CD14-positive monocyte (primary cell): ENCODE data around the gene GRID1. TPM values are rescaled to one million over a fixed set of nuclear protein-coding genes. Genes with fewer than 3 reads are reported as not detected.

Experiments used
- DNase-seq, 3 donors: peaks; one replicate each; pipeline ENCODE4 v3.0.0-alpha.2; 2011 to 2022
- H2AFZ ChIP-seq: 2 replicates; pipeline ENCODE4 v1.6.0; 2012; ENCODE audit warnings: mild to moderate bottlenecking, low read depth, low read length, inconsistent platforms; ENCODE audit not compliant: insufficient read depth, poor library complexity, severe bottlenecking
- H3K27ac ChIP-seq, 2 donors: 1 replicate in 1 of 2; 2 replicates in 1 of 2; pipeline ENCODE4 v1.5.1; 2012 to 2013; ENCODE audit warnings: low read length in 2 of 2, control low read depth in 1 of 2, inconsistent platforms in 1 of 2, low read depth in 1 of 2, mild to moderate bottlenecking in 1 of 2
- H3K27me3 ChIP-seq, 2 donors: one replicate each; pipeline versions ENCODE4 v1.6.0 to v1.6.1; 2011 to 2013; ENCODE audit warnings: low read length in 2 of 2; ENCODE audit not compliant: control insufficient read depth in 2 of 2, insufficient read depth in 2 of 2
- H3K36me3 ChIP-seq, 2 donors: replicated peaks in 1 of 2; 1 replicate in 1 of 2; 2 replicates in 1 of 2; pipeline versions ENCODE4 v1.5.1 to v1.6.1; 2012 to 2013; ENCODE audit warnings: low read length in 2 of 2, control low read depth in 1 of 2, inconsistent platforms in 1 of 2, mild to moderate bottlenecking in 1 of 2; ENCODE audit not compliant: insufficient read depth in 2 of 2, control insufficient read depth in 1 of 2
- H3K4me1 ChIP-seq, 2 donors: 1 replicate in 1 of 2; 2 replicates in 1 of 2; pipeline versions ENCODE4 v1.5.1 to v1.6.1; 2012 to 2013; ENCODE audit warnings: low read length in 2 of 2, control low read depth in 1 of 2, inconsistent platforms in 1 of 2, mild to moderate bottlenecking in 1 of 2, moderate library complexity in 1 of 2; ENCODE audit not compliant: insufficient read depth in 2 of 2, control insufficient read depth in 1 of 2
- H3K4me2 ChIP-seq: replicated peaks from 2 replicates; pipeline ENCODE3; 2012; ENCODE audit warnings: low read length, moderate library complexity, mild to moderate bottlenecking; ENCODE audit not compliant: poor library complexity, severe bottlenecking; ENCODE audit errors: extremely low read depth
- H3K4me3 ChIP-seq, 3 experiments: fragments of 200-600 bp in 1 of 3; sonication (generic) in 1 of 3; replicated peaks in 1 of 3; 1 replicate in 2 of 3; 2 replicates in 1 of 3; pipeline ENCODE4 v1.5.1; 2011 to 2013; ENCODE audit warnings: low read length in 3 of 3, mild to moderate bottlenecking in 3 of 3, control low read depth in 2 of 3, low read depth in 2 of 3, inconsistent platforms in 1 of 3, moderate library complexity in 1 of 3
- H3K79me2 ChIP-seq: 2 replicates; pipeline ENCODE4 v1.6.0; 2012; ENCODE audit warnings: mild to moderate bottlenecking, control low read depth, inconsistent platforms, low read length, moderate library complexity; ENCODE audit not compliant: insufficient read depth
- H3K9ac ChIP-seq: 2 replicates; pipeline ENCODE4 v1.6.0; 2017; ENCODE audit warnings: low read length, mild to moderate bottlenecking; ENCODE audit not compliant: insufficient read depth, poor library complexity, severe bottlenecking
- H3K9me3 ChIP-seq, 2 donors: replicated peaks in 1 of 2; 1 replicate in 1 of 2; 2 replicates in 1 of 2; pipeline versions ENCODE4 v1.5.1 to v1.6.1; 2012 to 2013; ENCODE audit warnings: low read length in 2 of 2, control low read depth in 1 of 2; ENCODE audit not compliant: control insufficient read depth in 1 of 2, insufficient read depth in 1 of 2
- H4K20me1 ChIP-seq: 2 replicates; pipeline ENCODE4 v1.6.0; 2012; ENCODE audit warnings: mild to moderate bottlenecking, low read length, control low read depth, moderate library complexity; ENCODE audit not compliant: insufficient read depth
- H3K27ac Mint-ChIP-seq, 7 donors: one replicate each; pipeline ENCODE4 v1.8.0; 2020; ENCODE audit warnings: mild to moderate bottlenecking in 7 of 7, mixed read lengths in 7 of 7, moderate library complexity in 6 of 7, inconsistent platforms in 2 of 7
- H3K27me3 Mint-ChIP-seq, 3 donors: one replicate each; pipeline ENCODE4 v1.8.0; 2021 to 2022; ENCODE audit warnings: low read depth in 3 of 3, mild to moderate bottlenecking in 3 of 3, mixed read lengths in 3 of 3, moderate library complexity in 3 of 3, inconsistent platforms in 1 of 3
- H3K36me3 Mint-ChIP-seq, 2 donors: one replicate each; pipeline ENCODE4 v1.8.0; 2020; ENCODE audit warnings: mixed read lengths in 2 of 2, inconsistent platforms in 1 of 2, mild to moderate bottlenecking in 1 of 2
- H3K4me1 Mint-ChIP-seq: one replicate; pipeline ENCODE4 v1.8.0; 2020; ENCODE audit warnings: mild to moderate bottlenecking, mixed read lengths
- H3K4me3 Mint-ChIP-seq, 2 donors: one replicate each; pipeline ENCODE4 v1.8.0; 2020; ENCODE audit warnings: mild to moderate bottlenecking in 2 of 2, mixed read lengths in 2 of 2, moderate library complexity in 1 of 2
- H3K9me3 Mint-ChIP-seq, 7 donors: one replicate each; pipeline ENCODE4 v1.8.0; 2020 to 2022; ENCODE audit warnings: mixed read lengths in 7 of 7, mild to moderate bottlenecking in 6 of 7, moderate library complexity in 6 of 7, inconsistent platforms in 2 of 7
- CTCF ChIP-seq: fragments of 200-600 bp; IDR thresholded peaks from one replicate; pipeline ENCODE4 v1.8.0; 2022; ENCODE audit warnings: antibody characterized with exemption, mild to moderate bottlenecking
- WGBS: methylation state at CpG from one replicate; pipeline ENCODE4 v1.1.5; 2013; ENCODE audit warnings: missing lambda C conversion rate; ENCODE audit not compliant: insufficient coverage; 5-methylcytosine and 5-hydroxymethylcytosine counted together
- intact Hi-C, 2 donors: fragments of 100-400 bp; cut with micrococcal nuclease; formaldehyde crosslinking; loops; one replicate each; pipeline versions ENCODE4 v1.15.0 to v1.15.1; 2023
- polyA plus RNA-seq, 3 donors: library from polyadenylated mRNA; depleted of rRNA in 1 of 3; unstranded in 2 of 3; stranded (reverse) in 1 of 3; fragments of 300-500 nt in 2 of 3; fragments of >200 nt in 1 of 3; fragmentation: Illumina TruSeq in 2 of 3; gene quantifications; 1 replicate in 2 of 3; 2 replicates in 1 of 3; pipeline ENCODE4 v1.2.3, GENCODE V29; 2012 to 2021

The GRID1 gene
- polyA plus RNA-seq, 3 donors: not detected

GRCh38 chr10:85719408-85719807 lies 647.2 kb downstream of the GRID1 start:
- Mint-ChIP-seq H3K27ac (no peak overlapping the region), H3K27me3 (peaks cover 0 to 1% (median 0%) of the 10 kb centered on the region in 3 donors), H3K36me3 (no peaks in the 10 kb centered on the region), H3K4me3 (no peak overlapping the region), H3K4me1 (no peaks in the 10 kb centered on the region), H3K9me3 (peaks cover 0 to 17% (median 6%) of the 10 kb centered on the region in 7 donors)
- Histone ChIP-seq H3K4me1 (no peaks in the 10 kb centered on the region), H3K27me3 (no peaks in the 10 kb centered on the region), H4K20me1 (no peaks in the 10 kb centered on the region), H3K27ac (no peak overlapping the region), H3K79me2 (no peaks in the 10 kb centered on the region), H3K9me3 (peaks cover 0 to 13% of the 10 kb centered on the region in 2 donors), H2AFZ (no peak overlapping the region), H3K4me3 (no peak overlapping the region), H3K36me3 (no peaks in the 10 kb centered on the region), H3K4me2 (no peak overlapping the region), H3K9ac (no peak overlapping the region)
- no peak for DNase-seq
- no CpG with 5 or more reads among the region's 3 CpGs for WGBS
- no peak for TF ChIP-seq CTCF
- intact Hi-C loops: no loop called here

GRCh38 chr10:85713885-85714284 lies 652.7 kb downstream of the GRID1 start:
- peaks cover 0 to 1% (median 0%) of the 10 kb centered on the region in 3 donors for H3K27me3 Mint-ChIP-seq
- Histone ChIP-seq H3K79me2 (no peaks in the 10 kb centered on the region), H4K20me1 (no peaks in the 10 kb centered on the region), H3K27me3 (no peaks in the 10 kb centered on the region), H3K9me3 (peaks cover 6 to 10% of the 10 kb centered on the region in 2 donors), H3K4me2 (no peak overlapping the region), H3K4me3 (no peak overlapping the region), H3K4me1 (no peaks in the 10 kb centered on the region), H2AFZ (no peak overlapping the region), H3K36me3 (no peaks in the 10 kb centered on the region), H3K9ac (no peak overlapping the region), H3K27ac (no peak overlapping the region)
- no peak overlapping the region for H3K4me3 Mint-ChIP-seq
- intact Hi-C loops: no loop called here
- H3K4me1 Mint-ChIP-seq: no peaks in the 10 kb centered on the region
- peaks cover 2 to 10% (median 5%) of the 10 kb centered on the region in 7 donors for H3K9me3 Mint-ChIP-seq
- no peak for TF ChIP-seq CTCF
- H3K27ac Mint-ChIP-seq: no peak overlapping the region
- no CpG with 5 or more reads among the region's 4 CpGs for WGBS
- H3K36me3 Mint-ChIP-seq: no peaks in the 10 kb centered on the region
- DNase-seq: no peak
